Calu3 (cell line): ENCODE results near the gene FAM185A. TPM values are rescaled to one million over a fixed set of nuclear protein-coding genes. Genes with fewer than 3 reads are reported as not detected.

Experiments used
- BruUV-seq: library from RNA; stranded (reverse); fragments of 400-500 nt; replicated peaks from 2 replicates; lab custom pipeline; 2021; lab: Mats Ljungman, UMichigan
- CTCF ChIA-PET: fragments of 300-600 bp; sonication (Branson Sonifier 250); formaldehyde crosslinking; loops from one replicate; lab custom pipeline; 2022; ENCODE audit warnings: antibody characterized with exemption; lab: Charles Lee
- DNase-seq: peaks from one replicate; pipeline ENCODE4 v3.0.0; 2022
- H3K27ac Mint-ChIP-seq: one replicate; pipeline ENCODE4 v1.8.0; 2022; ENCODE audit warnings: mixed read lengths; ENCODE audit not compliant: unreplicated experiment
- H3K27me3 Mint-ChIP-seq: one replicate; pipeline ENCODE4 v1.8.0; 2022; ENCODE audit warnings: mixed read lengths; ENCODE audit not compliant: unreplicated experiment
- H3K36me3 Mint-ChIP-seq: one replicate; pipeline ENCODE4 v1.8.0; 2022; ENCODE audit warnings: mild to moderate bottlenecking, moderate library complexity, mixed read lengths; ENCODE audit not compliant: insufficient read depth, unreplicated experiment
- H3K4me1 Mint-ChIP-seq: one replicate; pipeline ENCODE4 v1.8.0; 2022; ENCODE audit warnings: mild to moderate bottlenecking, low read depth, mixed read lengths; ENCODE audit not compliant: unreplicated experiment
- H3K4me3 Mint-ChIP-seq: one replicate; pipeline ENCODE4 v1.8.0; 2022; ENCODE audit warnings: mild to moderate bottlenecking, low read depth, moderate library complexity, mixed read lengths; ENCODE audit not compliant: unreplicated experiment
- H3K9me3 Mint-ChIP-seq: one replicate; pipeline ENCODE4 v1.8.0; 2022; ENCODE audit warnings: low read depth, mixed read lengths; ENCODE audit not compliant: unreplicated experiment
- CTCF ChIP-seq: fragments of 200-600 bp; IDR thresholded peaks from one replicate; pipeline ENCODE4 v1.8.0; 2022; ENCODE audit warnings: antibody characterized with exemption; ENCODE audit not compliant: unreplicated experiment
- intact Hi-C: fragments of 100-400 bp; cut with micrococcal nuclease; formaldehyde crosslinking; loops from one replicate; pipeline ENCODE4 v1.10.0; 2022; ENCODE audit not compliant: unreplicated experiment
- total RNA-seq: library from RNA; stranded (reverse); gene quantifications from 2 replicates; pipeline ENCODE4 v1.2.3, GENCODE V29; 2022

Gene FAM185A
- total RNA-seq, 1 experiment from 2014 or later, result 9.1 TPM

GRCh38 chr7:102832674-102833073 lies 83.9 kb downstream of the FAM185A start:
- no peaks in the 10 kb centered on the region for H3K27me3 Mint-ChIP-seq
- DNase-seq, result no peak
- H3K27ac Mint-ChIP-seq, result no peak overlapping the region
- no peak for TF ChIP-seq CTCF
- H3K9me3 Mint-ChIP-seq, result no peaks in the 10 kb centered on the region
- peaks cover 12% of the 10 kb centered on the region for H3K4me1 Mint-ChIP-seq
- intact Hi-C loops, result no loop called here
- BruUV-seq, result no TSS peak
- CTCF ChIA-PET, result interaction anchor here (0.7 kb wide), 1 partner anchor 22 kb away, joined by 6 read pairs; no protein-coding TSS in a partner anchor
- H3K36me3 Mint-ChIP-seq, result peaks cover 6% of the 10 kb centered on the region
- no peak overlapping the region for H3K4me3 Mint-ChIP-seq

GRCh38 chr7:102833343-102833742 lies 84.5 kb downstream of the FAM185A start:
- no peak overlapping the region for H3K4me3 Mint-ChIP-seq
- no peak overlapping the region for H3K27ac Mint-ChIP-seq
- no peak for TF ChIP-seq CTCF
- intact Hi-C loops, result no loop called here
- H3K36me3 Mint-ChIP-seq, result peaks cover 6% of the 10 kb centered on the region
- H3K27me3 Mint-ChIP-seq, result no peaks in the 10 kb centered on the region
- H3K4me1 Mint-ChIP-seq, result peaks cover 12% of the 10 kb centered on the region
- no peaks in the 10 kb centered on the region for H3K9me3 Mint-ChIP-seq
- DNase-seq, result no peak
- no TSS peak for BruUV-seq
- CTCF ChIA-PET, result interaction anchor here (0.7 kb wide), 1 partner anchor 21 kb away, joined by 6 read pairs; no protein-coding TSS in a partner anchor

- Mint-ChIP-seq H3K27ac (no peak overlapping the region), H3K4me1 (peaks cover 12% of the 10 kb centered on the region), H3K27me3 (no peaks in the 10 kb centered on the region), H3K4me3 (no peak overlapping the region), H3K9me3 (no peaks in the 10 kb centered on the region), H3K36me3 (peaks cover 6% of the 10 kb centered on the region)
- no peak for TF ChIP-seq CTCF
- no TSS peak for BruUV-seq
- intact Hi-C loops, result no loop called here
- no peak for DNase-seq
- CTCF ChIA-PET, result no interaction called here
Measured at GRCh38 chr7:102834466-102834865, 85.7 kb downstream of the FAM185A start.

DNA sequence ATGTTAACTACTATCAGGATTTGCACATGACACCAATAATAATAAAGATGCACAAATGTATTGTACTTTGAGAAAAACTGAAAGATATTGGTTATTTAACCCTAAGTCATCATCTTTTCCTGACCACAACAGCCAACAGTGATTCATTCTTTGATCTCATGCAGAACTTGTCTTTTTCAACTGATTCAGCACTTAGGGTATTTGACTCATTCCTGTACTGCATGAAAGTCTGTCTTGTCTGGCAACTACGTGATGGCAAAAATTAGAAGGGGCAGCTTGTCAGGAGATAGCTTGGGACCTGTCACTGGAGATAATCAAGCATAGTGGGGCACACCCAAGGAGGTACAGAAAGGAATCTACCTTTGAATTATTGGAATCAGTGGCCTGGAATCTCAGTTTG lies 86.2 kb downstream of the FAM185A start:
- Mint-ChIP-seq H3K9me3 (no peaks in the 10 kb centered on the region), H3K4me3 (no peak overlapping the region), H3K27ac (no peak overlapping the region), H3K36me3 (peaks cover 6% of the 10 kb centered on the region), H3K27me3 (no peaks in the 10 kb centered on the region), H3K4me1 (peaks cover 12% of the 10 kb centered on the region)
- no peak for DNase-seq
- CTCF ChIA-PET, result no interaction called here
- no peak for TF ChIP-seq CTCF
- intact Hi-C loops, result no loop called here
- BruUV-seq, result no TSS peak
